Colonic mucosa (tissue), 4 donors: Measurements from ENCODE around the gene UNC5B. TPM values are rescaled to one million over a fixed set of nuclear protein-coding genes. Genes with fewer than 3 reads are reported as not detected.

Experiments
- DNase-seq: peaks from one replicate; pipeline ENCODE4 v3.0.0-alpha.2; 2020
- H3K27ac ChIP-seq: fragments of 200-600 bp; one replicate; pipeline ENCODE4 v1.8.0; 2021
- H3K27me3 ChIP-seq: fragments of 200-600 bp; one replicate; pipeline ENCODE4 v1.8.0; 2021
- H3K36me3 ChIP-seq: fragments of 200-600 bp; one replicate; pipeline ENCODE4 v1.8.0; 2021
- H3K4me1 ChIP-seq: fragments of 200-600 bp; one replicate; pipeline ENCODE4 v1.8.0; 2021; ENCODE audit warnings: mild to moderate bottlenecking
- H3K4me3 ChIP-seq: fragments of 200-600 bp; one replicate; pipeline ENCODE4 v1.8.0; 2021
- H3K9ac ChIP-seq, 2 donors: one replicate each; pipeline ENCODE4 v1.7.0; 2013; ENCODE audit warnings: control low read depth in 2 of 2, low read depth in 2 of 2, low read length in 2 of 2
- H3K9me3 ChIP-seq: fragments of 200-600 bp; one replicate; pipeline ENCODE4 v1.8.0; 2021
- intact Hi-C: fragments of 100-400 bp; cut with DNase I; formaldehyde crosslinking; loops from one replicate; pipeline ENCODE4 v1.14.1; 2022
- total RNA-seq, 2 donors: library from RNA; stranded (reverse); fragmentation: NEBNext Ultra II Directional in 1 of 2; extraction: Animal tissue kit (Norgen Biotek cat#: 25700) in 1 of 2; gene quantifications; one replicate each; pipeline ENCODE4 v1.2.1, GENCODE V29; 2021
- TF ChIP-seq, protein P1 (sequence below): fragments of 200-600 bp; IDR thresholded peaks from one replicate; pipeline ENCODE4 v1.8.0; 2022; ENCODE audit warnings: antibody characterized with exemption, mild to moderate bottlenecking
- donor health status: healthy.
- donor health status: DM: no; HTN: no; CAD: no.
- donor health status: DM: no; HTN: no; CAD: no.

Gene UNC5B
- total RNA-seq, 2 donors from 2014 or later, result 18.4 to 18.5 TPM

- TF ChIP-seq, protein P1, sequence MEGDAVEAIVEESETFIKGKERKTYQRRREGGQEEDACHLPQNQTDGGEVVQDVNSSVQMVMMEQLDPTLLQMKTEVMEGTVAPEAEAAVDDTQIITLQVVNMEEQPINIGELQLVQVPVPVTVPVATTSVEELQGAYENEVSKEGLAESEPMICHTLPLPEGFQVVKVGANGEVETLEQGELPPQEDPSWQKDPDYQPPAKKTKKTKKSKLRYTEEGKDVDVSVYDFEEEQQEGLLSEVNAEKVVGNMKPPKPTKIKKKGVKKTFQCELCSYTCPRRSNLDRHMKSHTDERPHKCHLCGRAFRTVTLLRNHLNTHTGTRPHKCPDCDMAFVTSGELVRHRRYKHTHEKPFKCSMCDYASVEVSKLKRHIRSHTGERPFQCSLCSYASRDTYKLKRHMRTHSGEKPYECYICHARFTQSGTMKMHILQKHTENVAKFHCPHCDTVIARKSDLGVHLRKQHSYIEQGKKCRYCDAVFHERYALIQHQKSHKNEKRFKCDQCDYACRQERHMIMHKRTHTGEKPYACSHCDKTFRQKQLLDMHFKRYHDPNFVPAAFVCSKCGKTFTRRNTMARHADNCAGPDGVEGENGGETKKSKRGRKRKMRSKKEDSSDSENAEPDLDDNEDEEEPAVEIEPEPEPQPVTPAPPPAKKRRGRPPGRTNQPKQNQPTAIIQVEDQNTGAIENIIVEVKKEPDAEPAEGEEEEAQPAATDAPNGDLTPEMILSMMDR, result no peak
- no peak for DNase-seq
- Histone ChIP-seq H3K4me1 (no peaks in the 10 kb centered on the region), H3K9me3 (no peaks in the 10 kb centered on the region), H3K9ac (no peak overlapping the region), H3K27ac (no peak overlapping the region), H3K36me3 (no peaks in the 10 kb centered on the region), H3K4me3 (no peak overlapping the region), H3K27me3 (no peaks in the 10 kb centered on the region)
- intact Hi-C loops, result no loop called here
Observed at GRCh38 chr10:71301371-71301916, 89.1 kb downstream of the UNC5B start.

- Histone ChIP-seq H3K27ac (no peak overlapping the region), H3K9me3 (no peaks in the 10 kb centered on the region), H3K27me3 (no peaks in the 10 kb centered on the region), H3K4me1 (no peaks in the 10 kb centered on the region), H3K4me3 (no peak overlapping the region), H3K36me3 (no peaks in the 10 kb centered on the region), H3K9ac (no peak overlapping the region)
- no peak for DNase-seq
- TF ChIP-seq, protein P1, result no peak
- intact Hi-C loops, result no loop called here
Observed at GRCh38 chr10:71302451-71302850, 90.1 kb downstream of the UNC5B start.

- no peaks in the 10 kb centered on the region for H3K4me1 ChIP-seq
- H3K27ac ChIP-seq, result no peak overlapping the region
- intact Hi-C loops, result no loop called here
- no peaks in the 10 kb centered on the region for H3K36me3 ChIP-seq
- H3K9ac ChIP-seq, result no peak overlapping the region
- TF ChIP-seq, protein P1, result no peak
- no peaks in the 10 kb centered on the region for H3K27me3 ChIP-seq
- no peak for DNase-seq
- H3K4me3 ChIP-seq, result no peak overlapping the region
- H3K9me3 ChIP-seq, result no peaks in the 10 kb centered on the region
Observed at GRCh38 chr10:71302874-71303568, 90.7 kb downstream of the UNC5B start.

DNA sequence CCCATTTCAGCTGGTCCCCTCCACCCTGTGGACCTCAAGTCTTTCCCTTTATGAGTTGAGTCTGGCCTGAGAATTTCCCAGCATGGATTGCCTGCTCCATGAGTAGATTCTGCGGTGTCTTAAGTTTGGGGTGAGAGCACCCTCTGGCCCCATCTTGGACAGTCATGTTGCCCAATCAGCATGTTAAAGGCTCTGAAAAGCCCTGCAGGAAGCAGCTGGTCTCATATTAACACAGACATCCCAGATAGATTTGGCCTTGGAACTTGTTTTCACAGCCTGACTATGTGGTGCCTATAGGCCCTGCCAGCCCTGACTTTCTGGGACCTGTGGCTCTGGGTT is 91.2 kb downstream of the UNC5B start:
- DNase-seq, result no peak
- no peaks in the 10 kb centered on the region for H3K36me3 ChIP-seq
- H3K4me1 ChIP-seq, result no peaks in the 10 kb centered on the region
- no peaks in the 10 kb centered on the region for H3K27me3 ChIP-seq
- H3K4me3 ChIP-seq, result no peak overlapping the region
- intact Hi-C loops, result no loop called here
- H3K27ac ChIP-seq, result no peak overlapping the region
- no peaks in the 10 kb centered on the region for H3K9me3 ChIP-seq
- TF ChIP-seq, protein P1, result no peak
- H3K9ac ChIP-seq, result no peak overlapping the region

DNA sequence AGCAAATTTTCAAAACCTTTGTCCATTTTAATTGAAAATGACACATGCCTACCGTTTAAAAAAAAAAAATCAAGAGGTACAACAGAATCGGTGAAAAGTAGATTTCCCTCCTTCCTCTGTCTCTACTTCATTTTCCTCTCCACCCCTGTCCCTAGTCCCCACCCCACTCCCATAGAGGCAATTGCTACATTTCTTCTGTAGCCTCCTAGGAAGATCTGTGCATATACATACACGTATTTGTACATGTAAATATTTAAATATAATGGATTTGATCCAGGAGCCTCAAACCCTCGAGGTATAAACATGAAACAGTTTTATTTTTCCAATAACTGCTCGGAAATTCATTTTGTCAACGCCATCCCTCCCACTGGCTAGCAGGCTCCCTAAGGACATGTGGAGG is 92.5 kb downstream of the UNC5B start:
- H3K4me3 ChIP-seq, result no peak overlapping the region
- no peak overlapping the region for H3K27ac ChIP-seq
- intact Hi-C loops, result no loop called here
- no peaks in the 10 kb centered on the region for H3K4me1 ChIP-seq
- no peaks in the 10 kb centered on the region for H3K36me3 ChIP-seq
- no peaks in the 10 kb centered on the region for H3K27me3 ChIP-seq
- no peak overlapping the region for H3K9ac ChIP-seq
- TF ChIP-seq, protein P1, result no peak
- DNase-seq, result no peak
- no peaks in the 10 kb centered on the region for H3K9me3 ChIP-seq
